GM23248 (cell line): ENCODE measurements around the gene SLC49A4.

ENCODE experiments used
- EZH2 ChIP-seq: fragments of 200-600 bp; sonication (generic); IDR thresholded peaks from 2 replicates; pipeline ENCODE4 v1.6.1; 2018; ENCODE audit warnings: antibody characterized with exemption, mild to moderate bottlenecking; ENCODE audit not compliant: insufficient read depth, poor library complexity, severe bottlenecking
- EZH2phosphoT487 ChIP-seq: fragments of 200-600 bp; sonication (generic); IDR thresholded peaks from 2 replicates; pipeline ENCODE4 v1.6.1; 2018; ENCODE audit warnings: antibody characterized with exemption, moderate library complexity, mild to moderate bottlenecking, low read depth; ENCODE audit not compliant: insufficient read depth

GRCh38 chr3:122799322-122799721 is 4.5 kb downstream of the SLC49A4 start:
- TF ChIP-seq EZH2 (no peak), EZH2phosphoT487 (no peak)
